GM18508 (cell line): Measurements from ENCODE around the gene CRAMP1.

Experiments
- ATAC-seq: cut with Tn5 transposase; IDR thresholded peaks from one replicate; pipeline ENCODE4 v1.9.1; 2021; ENCODE audit warnings: moderate number of reproducible peaks; ENCODE audit not compliant: insufficient read depth, unreplicated experiment

The CRAMP1 gene

DNA sequence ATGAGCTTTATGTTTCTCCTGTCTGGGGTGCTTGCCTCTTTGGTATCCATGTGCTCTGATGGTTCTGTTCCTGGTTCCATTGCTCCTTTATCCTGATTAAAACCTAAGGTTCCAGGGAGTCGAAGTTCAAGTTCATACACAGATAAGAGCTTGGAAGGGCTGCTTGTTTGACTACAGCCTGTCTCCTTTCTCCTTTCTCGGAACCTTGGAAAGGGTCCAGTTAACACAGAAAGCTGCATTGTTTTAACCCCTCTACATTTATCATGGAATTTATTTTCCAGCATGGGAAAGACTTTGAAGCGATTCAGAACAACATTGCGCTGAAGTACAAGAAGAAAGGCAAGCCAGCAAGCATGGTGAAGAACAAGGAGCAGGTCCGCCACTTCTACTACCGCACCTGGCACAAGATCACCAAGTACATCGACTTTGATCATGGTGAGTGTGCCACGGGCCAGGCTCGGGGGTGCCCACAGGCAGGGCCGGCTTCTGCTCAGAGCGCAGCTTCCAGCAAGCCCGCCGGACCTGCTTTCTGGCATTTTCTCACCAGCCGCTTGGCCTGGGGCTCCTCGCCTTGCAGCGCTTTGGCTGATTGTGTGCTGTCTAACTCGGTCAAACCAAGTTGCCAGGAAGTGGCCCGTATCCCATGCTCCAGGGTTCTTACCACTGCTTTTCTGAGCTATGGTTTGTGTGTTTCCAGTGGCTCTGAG is 19.9 kb downstream of the CRAMP1 start:
- no peak for ATAC-seq

DNA sequence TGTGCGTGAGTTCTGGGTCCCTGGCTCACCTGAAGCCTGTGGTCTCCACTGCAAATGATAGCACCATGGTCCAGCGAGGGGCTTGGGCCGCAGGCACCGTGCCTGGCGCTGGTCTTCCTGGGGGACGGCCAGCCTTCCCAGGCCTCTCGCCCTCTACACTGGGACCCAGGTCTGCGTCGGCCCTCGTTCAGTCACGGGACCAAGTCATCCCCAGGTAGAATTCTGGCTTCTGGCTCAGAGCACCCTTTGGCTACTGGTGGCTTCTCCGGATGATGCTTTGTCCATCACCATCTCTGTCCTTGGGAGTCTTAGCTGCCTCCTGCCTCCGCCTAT is 20.4 kb downstream of the CRAMP1 start:
- no peak for ATAC-seq

DNA sequence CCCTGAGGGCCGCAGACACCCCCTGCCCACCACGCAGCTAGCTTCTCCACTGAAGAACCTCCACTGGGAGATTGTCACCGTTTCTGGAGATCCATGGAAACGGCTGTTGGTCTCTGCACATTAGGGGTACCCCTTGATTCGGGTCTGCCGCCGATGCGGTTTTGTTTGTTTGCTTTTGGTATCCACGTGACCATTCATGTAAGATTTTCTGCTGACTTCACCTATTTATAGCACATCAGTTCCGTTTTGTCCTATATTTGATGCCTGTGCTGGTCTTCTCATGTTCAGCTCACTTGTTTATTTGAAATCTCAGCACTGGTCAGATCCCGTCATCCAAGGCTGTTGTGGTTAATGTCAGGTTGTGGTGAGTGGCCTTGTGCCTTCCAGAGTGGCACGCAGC is 21.1 kb downstream of the CRAMP1 start:
- ATAC-seq: no peak

DNA sequence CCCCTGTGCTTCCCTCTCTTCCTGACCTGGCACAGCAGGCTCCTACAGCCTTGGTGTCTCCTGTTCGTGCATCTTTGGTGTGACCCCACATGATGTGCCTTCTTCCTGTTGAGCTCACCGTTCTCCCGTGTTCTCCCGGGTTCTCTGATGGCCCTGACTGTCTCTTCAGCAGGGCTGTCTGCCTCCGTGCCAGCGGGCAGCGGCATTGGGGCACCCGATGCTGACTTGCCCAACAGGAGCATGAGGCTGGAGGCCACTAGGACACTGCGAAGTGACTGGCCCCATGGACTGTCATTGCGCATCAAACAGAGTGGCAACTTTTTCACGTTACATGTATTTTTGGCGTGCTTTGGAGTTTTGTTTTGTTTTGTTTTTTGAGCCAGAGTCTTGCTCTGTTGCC is 22.4 kb downstream of the CRAMP1 start:
- no peak for ATAC-seq

DNA sequence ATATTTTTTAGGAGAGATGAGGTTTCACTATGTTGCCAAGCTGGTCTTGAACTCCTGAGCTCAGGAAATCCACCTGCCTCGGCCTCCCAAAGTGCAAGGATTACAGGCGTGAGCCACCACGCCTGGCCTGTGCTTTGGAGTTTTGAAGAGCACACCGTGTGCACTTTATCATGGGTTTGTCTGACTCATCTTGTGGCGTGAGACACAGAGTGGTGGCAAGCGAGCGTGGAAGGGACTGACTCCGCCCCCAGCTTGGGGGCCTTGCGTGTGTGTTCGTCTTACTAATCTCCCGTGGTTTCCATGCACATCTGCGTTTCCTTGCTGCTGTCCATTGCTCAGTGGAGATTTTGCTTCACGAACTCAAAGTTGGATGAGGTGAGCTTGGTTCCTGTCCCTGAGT is 22.9 kb downstream of the CRAMP1 start:
- no peak for ATAC-seq

DNA sequence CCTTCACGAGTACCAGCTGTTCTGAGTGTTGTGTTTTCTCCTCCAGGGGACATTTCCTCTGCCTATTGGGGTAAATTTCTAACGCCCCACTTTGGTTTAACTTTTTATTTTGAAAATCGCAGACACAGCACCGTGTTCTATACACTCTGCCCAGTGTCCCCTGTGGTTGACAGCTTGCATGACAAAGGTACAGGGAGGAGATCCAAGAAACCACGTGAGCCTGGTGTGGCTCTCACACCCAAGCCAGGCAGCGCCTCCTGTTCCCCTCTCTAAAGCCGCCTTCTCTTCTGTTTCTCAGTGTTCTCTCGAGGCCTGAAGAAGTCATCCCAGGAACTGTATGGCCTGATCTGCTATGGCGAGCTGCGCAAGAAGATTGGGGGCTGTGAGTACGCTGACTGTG is 25.4 kb downstream of the CRAMP1 start:
- no peak for ATAC-seq

DNA sequence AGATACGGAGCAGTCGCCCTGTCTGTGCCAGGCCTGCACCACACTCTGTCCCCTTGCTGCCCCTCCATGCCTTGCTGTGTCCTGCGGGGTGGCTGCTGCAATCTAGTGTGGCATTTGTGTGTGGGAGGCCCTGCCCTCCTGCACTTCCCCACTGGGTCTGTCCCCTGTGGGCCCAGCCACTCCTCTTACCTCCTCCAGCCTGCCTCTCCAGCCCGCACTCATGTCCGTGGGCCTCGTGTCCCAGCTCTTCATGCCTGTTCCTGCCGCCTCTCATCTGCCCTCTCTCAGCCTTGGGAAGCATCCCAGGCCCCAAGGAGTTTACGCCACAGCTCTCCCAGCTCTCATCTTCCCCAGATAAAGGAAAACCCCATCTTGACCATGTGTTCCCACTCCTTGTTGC is 26.6 kb downstream of the CRAMP1 start:
- ATAC-seq: no peak

DNA sequence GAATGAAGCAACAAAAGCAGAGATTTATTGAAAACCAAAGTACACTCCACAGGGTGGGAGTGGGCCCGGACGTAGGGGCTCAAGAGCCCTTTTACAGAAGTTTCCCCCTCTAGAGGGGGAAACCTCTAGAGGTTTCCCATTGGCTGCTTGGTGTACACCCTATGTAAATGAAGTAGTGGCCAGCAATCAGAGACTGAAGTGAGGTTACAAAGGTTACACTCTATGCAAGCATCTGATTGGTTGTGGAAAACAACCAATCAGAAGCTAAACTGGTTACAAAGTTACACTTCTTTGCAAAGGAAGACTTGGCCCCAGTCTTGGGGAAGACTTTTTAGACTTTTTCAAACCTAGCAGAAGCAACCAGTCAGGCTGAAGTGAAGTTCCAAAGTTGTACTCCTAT is 27.1 kb downstream of the CRAMP1 start:
- ATAC-seq: no peak

DNA sequence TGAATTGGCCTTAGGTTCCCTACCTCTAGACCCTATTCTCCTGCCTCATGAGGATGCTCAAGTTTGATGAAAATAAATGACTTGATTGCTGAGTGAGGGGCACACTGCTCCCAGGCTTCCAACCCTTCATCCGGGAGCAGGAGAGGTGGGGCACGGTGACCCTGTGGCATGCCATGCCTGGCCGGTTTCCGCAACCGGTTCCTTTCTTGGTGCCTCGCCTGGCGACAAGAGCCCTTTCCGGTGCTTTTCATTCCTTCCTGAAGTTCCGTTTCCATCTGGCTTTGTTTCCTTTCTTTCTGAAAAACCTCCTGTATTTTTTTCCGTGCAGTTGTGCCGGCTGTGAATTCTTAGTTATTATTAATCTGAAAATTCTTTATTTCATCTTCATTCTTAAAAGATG is 27.7 kb downstream of the CRAMP1 start:
- ATAC-seq: no peak

DNA sequence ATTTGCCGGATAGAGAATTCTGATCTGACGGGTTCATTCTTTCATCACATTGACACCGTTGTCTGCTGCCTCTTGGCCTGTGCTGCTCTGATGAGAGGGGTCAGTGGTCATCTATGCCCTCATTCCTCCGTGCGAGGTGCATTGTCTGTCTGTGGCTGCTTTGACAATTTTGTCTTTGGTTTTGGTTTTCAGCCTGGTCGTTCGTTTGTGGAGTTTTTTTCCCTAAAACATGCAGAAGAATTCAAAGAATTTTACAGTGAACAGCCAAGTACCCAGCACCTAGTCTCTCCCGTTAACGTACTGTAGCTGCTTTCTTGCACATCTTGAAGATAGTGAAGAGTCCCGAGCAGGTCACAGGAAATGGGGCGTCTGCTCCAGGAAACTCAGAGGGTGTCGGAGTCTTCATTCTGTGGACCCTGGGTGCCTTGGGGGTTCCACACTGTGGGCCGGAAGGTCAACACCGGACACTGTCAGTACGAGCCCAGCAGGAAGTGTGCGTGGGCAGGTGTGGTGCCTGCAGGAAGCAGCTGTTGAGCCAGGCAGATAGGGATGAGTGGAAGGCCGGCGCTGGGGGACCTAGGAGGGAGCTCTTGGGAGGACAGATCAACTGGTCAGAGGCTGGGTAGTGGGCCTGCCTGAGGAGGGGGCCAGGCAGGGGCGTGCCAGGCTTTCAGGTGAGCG is 28.2 kb downstream of the CRAMP1 start:
- ATAC-seq: no peak

DNA sequence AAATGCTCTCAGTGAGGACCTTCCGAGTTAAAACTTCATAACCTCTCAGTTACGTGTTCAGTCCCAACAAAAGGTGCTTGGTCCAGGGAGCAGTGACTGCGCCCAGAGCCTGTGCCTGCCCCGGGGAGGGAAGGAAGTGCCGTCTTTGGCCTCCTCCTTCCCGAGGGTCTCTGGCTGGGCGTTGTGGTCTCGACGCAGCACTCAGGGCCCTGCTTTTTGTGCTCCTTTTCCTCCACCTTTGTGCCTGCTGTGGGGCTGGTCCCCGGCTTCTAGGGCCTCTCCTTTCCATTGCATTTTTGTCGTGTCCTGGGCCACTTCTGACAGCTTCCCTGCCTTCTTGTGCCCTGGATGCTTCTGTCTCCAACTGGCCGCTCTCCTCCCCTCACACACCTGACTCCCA is 29.1 kb downstream of the CRAMP1 start:
- no peak for ATAC-seq

DNA sequence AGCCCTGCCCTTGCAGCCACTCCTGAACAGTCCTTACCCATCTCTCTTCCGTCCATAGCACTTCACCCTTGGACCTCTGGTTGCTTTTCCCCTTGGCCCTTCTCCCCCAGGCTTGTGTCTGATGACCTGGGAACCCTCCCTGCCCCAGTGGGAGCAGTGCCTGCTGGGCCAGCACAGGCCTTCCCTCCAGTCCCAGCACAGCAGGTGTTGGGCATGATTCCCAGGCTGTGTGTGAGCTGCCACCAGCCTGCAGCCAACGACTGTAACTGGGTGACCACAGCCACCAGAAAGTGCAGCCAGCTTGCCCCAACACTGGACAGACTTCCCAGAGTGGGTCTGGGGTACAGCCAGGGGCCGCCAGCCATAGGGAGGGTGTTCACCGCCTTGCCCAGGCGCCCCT is 30.0 kb downstream of the CRAMP1 start:
- ATAC-seq: no peak

DNA sequence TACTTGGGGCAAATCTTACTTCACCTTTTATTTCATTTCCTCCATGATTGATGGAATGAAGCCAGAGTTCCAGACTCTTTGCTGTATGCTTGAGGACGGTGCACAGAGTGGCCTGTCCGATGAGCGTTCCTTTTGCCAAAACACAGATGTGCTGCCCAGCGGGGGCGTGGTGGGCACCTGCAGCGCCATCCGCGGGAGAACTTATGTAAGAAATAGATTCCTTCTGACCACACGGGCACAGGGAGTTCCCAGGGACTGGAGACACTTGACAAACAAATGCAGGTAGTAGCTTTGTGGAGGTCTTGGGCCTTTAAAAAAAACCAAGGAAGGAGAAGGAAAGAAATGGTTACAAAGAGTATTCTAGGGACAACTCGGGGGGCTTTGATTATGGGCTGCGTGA is 30.6 kb downstream of the CRAMP1 start:
- no peak for ATAC-seq

DNA sequence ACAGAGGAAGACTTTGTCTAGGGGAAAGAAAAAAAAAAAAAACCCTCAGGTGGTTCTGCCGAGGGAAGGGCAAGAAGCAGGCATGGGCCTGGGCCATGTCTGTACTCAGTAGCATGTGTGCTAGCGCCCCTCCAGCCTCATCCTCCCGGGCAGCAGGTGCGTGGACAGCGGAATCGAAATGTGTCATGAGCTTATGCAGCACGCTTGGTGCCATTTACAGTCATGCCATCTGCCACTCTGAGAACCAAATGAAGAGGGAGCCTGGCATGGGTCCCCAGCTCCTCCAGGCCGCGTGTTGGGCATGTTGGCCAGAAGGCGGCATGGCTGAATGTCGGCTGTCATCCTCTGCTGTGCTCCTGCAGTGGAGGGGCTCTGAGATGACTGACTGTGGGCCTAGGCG is 31.4 kb downstream of the CRAMP1 start:
- no peak for ATAC-seq

DNA sequence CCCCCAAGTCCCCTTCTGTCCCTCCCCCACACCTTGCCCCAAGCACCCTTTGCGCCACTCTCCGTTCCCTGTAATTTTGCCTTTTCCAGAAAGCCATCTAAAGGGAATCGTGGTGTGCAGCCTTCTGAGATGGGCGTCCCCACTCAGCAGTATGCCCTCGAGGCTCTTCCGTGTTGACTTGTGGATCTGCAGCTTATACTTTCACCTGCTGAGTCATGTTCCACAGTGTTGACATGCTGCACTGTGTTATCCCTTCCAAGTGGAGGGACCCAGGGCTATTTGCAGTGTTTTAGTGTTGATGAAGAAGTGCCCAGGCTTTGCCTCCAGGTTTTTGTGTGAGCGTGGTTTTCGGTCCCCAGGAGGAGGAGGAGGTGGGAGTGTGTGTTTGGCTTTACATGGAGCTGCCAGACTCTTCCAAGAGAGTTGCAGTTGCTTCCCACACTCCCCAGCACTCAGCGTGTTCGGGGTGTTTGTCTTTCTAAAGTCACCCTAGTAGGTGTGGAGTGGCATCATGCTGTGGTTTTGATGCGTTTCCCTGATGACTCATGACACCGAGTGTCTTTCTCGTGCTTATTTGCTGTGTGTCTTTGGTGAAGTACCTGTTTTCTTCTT is 33.9 kb downstream of the CRAMP1 start:
- ATAC-seq: no peak

DNA sequence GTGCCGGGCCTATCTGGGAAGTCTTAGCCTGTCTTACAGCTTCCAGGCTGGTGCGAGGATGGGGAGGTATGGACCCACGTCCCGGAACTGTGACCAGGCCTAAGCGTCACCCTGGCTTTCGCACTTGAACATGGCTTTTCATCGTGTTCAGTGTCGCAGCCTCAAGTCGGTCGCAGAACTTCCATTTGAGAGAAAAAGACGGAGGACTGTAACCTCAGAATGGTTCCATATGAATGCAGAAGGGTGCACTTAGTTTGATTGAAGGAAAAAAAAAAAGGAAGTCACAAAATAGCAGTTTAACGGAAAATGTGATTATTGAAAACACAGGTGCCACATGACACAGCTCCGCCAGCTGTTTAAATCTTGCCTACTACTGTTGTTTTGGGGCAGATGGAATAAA is 35.7 kb downstream of the CRAMP1 start:
- no peak for ATAC-seq

DNA sequence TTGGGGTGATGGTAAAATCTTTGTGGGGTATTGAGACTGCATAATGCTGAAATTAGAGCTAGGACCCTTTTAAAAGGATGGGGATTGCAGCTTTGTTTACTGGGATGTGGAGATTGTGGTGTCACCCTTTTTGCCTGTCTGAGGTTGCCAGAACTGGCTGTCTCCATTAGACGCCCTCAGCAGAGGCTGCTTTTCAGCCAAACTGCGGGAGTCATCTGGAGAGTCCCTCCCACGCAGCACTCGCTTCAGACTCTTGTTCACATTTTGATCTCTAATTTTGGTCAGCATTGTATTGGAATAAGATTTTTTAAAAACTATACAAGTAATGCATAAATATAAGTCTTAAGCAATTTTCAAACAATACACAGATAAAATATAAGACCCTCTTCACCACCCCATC is 38.0 kb downstream of the CRAMP1 start:
- ATAC-seq: no peak

DNA sequence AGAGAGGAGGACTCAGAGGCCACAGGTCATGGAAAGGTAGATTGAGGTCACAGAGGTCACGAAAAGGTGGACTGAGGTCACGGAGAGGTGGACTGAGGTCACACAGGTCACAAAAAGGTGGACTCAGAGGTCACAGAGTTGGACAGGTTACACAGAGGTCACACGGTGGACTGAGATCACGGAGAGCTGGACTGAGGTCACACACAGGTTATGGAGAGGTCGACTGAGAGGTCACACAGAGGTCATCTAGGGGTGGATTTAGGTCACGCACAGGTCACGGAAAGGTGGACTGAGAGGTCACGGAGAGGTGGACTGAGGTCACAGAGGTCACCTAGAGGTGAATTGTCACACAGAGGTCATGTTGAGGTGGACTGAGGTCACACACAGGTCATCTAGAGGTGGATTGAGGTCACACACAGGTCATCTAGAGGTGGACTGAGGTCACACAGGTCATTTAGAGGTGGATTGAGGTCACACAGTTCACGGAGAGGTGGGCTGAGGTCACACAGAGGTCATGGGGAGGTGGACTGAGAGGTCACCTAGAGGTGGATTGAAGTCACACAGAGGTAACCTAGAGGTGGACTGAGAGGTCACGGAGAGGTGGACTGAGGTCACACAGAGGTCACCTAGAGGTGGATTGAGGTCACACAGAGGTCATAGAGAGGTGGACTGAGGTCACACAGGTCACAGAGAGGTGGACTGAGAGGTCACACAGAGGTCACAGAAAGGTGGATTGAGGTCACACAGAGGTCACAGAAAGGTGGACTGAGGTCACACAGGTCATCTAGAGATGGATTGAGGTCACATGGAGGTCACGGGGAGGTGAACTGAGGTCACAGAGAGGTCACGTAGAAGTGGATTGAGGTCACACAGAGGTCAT is 39.2 kb downstream of the CRAMP1 start:
- no peak for ATAC-seq

DNA sequence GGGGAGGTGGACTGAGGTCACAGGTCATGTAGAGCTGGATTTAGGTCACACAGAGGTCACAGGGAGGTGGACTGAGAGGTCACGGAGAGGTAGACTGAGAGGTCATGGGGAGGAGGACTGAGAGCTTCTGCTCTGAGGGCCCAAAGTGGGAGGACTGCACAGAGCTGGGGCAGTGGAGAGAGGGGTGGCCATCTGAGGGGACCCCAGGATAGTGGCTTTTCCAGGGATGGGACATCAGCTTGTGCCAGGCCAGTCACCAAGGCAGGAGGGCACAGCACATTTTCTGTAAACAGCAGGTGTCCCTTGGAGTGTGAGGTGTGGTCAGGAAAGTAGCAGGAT is 39.8 kb downstream of the CRAMP1 start:
- no peak for ATAC-seq

DNA sequence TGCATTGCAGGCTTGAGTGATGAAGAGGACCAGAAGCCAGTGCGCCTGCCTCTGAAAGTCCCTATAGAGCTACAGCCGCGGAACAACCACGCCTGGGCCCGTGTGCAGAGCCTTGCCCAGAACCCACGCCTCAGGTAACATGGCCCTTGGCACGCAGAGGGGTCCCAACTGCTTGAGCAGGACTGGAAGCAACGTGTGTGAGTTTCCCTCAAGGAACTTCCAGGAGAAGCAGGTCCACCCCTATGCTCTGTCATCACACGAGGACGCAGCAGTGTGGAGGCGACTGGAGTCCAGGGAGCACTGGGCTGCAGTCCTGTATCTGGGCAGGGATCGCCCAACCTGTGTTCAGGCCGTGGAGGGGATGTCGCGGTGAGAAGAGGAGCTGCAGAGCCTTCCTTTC is 40.9 kb downstream of the CRAMP1 start:
- no peak for ATAC-seq
